Stimulated activated CD8-positive, alpha-beta memory T cell treated with anti-CD3 and anti-CD28 coated beads, Interleukin-7, amount 100 ng/mL, for 4 hours (primary cell): Measurements from ENCODE around the gene PARD6B.
"Not testable (repeated sequence)": the region's sequence is repeated elsewhere in the genome, so short reads cannot be mapped to it uniquely, and the experiment has no call there.

Experiments used
- DNase-seq, 2 donors: peaks; one replicate each; pipeline ENCODE4 v3.0.0-alpha.2; 2020; ENCODE audit warnings: low read depth in 2 of 2

The PARD6B gene

DNA sequence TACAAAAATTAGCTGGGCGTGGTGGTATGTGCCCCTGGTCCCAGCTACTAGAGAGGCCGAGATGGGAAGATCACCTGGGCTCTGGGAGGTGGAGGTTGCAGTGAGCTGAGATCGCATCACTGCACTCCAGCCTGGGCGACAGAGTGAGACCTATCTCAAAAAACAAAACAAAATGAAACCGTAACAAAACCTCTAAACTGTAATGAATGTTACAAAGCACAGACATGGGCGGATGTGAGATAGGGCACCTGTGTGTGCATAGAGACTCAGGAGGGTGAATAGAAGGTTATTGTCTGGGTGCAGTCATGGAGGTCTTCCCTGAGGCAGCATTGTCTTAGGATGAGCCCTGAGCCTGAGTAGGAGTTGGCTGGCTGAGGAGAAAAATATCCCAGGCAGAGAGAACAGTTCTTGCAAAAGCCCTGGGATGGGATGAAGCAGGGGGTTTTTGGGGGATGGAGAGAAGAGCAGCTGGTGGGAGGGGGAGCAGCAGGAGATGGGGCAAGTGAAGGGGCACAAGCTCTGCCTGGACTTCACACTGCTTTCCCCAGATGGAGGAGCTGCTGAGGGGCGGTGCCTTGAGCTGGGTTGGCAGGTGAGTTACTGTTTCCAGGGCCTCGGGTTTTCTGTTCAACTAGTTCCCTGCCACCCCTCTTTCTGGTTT, 68.6 kb downstream of the PARD6B start:
- DNase-seq = no peak

DNA sequence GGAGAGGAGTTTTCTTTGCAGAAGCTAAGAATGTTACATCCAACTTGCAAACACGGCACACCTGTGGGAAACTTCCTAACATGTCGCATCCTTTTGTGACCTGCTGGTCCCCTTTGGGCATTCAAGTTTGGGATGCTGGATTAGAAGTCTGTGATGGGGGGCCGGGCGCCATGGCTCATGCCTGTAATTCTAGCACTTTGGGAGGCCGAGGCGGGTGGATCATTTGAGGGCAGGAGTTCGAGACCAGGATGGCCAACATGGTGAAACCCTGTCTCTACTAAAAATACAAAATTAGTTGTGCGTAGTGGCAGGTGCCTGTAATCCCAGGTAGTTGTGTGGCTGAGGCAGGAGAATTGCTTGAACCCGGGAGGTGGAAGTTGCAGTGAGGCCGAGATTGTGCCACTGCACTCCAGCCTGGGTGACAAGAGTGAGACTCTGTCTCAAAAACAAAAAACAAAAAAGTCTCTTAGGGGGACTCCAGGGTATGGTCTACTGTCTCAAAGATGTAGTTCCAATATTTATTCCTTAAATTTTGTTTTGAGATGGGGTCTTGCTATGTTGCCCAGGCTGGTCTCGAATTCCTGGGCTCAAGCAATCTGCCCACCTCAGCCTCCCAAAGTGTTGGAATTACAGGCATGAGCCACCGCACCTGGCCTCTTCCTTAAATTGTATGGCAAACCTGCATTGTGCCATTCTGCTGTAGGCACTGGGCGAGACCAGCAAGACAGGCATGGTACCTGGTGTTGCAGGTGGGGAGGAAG, 69.8 kb downstream of the PARD6B start:
- DNase-seq = not testable (repeated sequence)

DNA sequence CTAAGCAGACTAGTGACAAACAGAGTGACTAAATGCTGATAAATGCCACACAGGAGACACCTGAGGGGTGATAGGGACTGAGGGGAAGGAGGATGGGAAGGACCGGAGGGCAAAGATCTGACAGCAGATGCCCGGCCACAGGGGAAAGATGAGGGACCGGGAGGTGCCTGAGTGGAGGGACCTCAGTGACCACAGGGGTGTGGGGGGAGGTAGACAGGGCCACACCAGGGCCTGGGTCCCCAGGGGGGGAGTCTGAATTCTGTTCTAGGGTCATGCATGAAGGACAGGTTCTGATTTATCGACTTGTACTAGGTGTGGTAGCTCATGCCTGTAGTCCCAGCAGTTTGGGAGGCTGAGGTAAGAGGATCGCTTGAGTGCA, 70.4 kb downstream of the PARD6B start:
- DNase-seq = no peak

DNA sequence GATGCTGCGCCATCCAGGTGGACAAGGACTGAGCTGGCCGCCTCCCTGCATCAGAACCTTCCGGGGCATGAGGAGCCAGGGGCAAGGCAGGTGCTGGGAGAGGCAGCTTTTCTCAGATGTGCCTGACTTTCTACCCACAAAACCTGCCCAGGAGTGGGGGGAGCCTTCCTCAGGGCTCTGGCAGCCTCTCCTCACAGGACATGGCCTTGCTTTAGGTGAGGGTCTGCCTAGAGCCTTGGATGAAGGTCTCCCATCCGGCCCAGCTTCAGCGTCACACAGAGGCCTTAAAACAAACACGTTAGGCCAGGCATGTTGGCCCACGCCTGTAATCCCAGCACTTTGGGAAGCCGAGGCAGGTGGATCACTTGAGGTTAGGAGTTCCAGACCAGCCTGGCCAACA, 70.9 kb downstream of the PARD6B start:
- no peak for DNase-seq

DNA sequence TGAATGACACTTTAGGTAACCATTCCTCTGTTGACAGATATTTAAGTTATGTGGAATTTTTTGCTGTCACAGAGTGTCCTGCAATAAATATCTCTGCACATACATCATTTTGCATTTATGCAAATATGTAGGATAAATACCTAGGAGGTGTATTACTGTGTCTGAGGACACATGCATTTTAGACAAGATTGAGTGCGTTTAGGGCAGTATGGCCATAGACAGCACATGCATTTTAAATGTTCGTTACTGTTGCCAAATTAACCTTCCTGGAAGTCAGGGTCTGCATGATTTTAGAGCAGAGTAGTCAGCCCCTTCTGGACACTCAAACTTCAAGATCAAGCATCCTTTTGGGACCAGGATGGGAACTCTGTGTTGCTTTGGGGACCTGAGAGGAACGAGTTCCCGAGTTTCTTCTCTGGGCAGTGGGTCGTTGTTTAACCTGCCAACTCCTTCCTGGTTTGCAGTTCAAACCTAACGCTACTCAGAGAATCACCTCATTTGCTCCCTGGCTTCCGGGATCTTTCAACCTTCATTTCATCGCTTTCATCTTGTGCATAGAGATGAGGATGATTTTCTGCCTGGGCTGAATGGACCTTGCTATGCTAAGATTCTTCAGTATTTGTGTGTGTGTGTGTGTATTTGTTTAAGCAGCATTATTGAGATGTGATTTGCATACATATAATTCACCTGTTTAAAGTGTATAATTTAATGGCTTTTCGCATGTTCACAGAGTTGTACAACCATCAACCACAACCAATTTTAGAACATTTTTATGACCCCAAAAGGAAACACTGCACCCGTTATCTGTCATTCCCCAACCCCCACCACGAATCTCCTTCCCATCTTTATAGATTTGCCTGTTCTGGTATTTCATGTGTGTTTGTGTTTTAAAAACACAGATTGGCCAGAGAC, 73.3 kb downstream of the PARD6B start:
- DNase-seq = no peak

DNA sequence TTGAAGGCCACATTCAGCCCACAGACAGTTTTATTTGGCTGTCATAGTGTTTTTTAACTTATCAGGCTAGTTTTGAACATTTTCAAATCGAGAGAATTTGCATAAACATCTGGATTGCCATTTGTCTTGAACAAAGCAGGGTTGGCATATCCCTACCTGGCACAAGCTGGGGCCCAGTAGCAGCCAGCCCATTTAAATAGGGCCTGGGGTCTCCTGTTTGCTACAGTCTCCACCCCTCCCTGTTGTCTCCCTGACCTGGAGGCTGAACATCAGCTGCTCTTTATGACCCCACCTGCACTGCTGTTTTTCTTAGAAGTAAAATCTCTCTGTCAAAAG, 73.9 kb downstream of the PARD6B start:
- DNase-seq = no peak

DNA sequence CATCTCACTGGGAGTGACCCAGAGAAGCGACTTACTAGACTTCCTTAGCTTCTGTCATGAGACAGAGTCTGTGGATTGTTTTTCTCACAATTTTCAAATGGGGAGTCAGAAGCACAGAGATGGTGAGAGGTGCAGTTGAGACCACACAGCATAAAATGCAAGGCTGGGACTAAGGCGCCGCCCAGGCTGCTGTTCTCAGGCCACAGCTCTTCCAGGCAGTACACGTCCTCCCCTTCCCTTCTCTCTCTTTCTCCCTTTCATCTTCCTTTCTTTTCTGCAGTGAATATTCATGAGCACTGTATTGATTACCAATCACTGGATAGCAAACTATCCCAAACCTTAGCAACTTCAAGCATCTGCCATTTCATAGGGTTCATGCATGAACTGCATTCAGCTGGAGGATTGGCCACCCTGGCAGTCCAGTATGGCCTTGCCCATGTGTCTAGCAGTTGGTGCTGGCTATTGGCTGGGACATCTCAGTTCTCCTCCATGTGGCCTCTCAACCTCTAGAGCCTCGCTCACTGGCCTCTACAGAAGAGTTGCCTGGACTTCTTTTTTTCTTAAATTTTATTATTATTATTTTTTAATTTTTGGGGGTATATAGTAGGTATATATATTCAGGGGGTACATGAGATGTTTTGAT, 74.9 kb downstream of the PARD6B start:
- DNase-seq = no peak
